Epithelial cell of proximal tubule (primary cell): Measurements from ENCODE around the gene HIVEP3. TPM values are rescaled to one million over a fixed set of nuclear protein-coding genes. Genes with fewer than 3 reads are reported as not detected.

Experiments used
- DNase-seq: peaks from one replicate; pipeline ENCODE4 v3.0.0-alpha.2; 2011; ENCODE audit warnings: low read depth
- H3K4me3 ChIP-seq: 2 replicates; pipeline ENCODE4 v1.5.1; 2011; ENCODE audit warnings: low read depth, mild to moderate bottlenecking, low read length
- total RNA-seq: library from RNA; depleted of rRNA; stranded (reverse); fragments of >200 nt; gene quantifications from 2 replicates; pipeline ENCODE4 v1.2.3, GENCODE V29; 2015
- TF ChIP-seq, protein P1 (sequence below): conservative IDR thresholded peaks from 2 replicates; pipeline ENCODE4 v1.5.1; 2012; ENCODE audit warnings: low read depth, mild to moderate bottlenecking, low read length

HIVEP3 gene
- total RNA-seq, 1 donor from 2014 or later, result 3.9 TPM

DNA sequence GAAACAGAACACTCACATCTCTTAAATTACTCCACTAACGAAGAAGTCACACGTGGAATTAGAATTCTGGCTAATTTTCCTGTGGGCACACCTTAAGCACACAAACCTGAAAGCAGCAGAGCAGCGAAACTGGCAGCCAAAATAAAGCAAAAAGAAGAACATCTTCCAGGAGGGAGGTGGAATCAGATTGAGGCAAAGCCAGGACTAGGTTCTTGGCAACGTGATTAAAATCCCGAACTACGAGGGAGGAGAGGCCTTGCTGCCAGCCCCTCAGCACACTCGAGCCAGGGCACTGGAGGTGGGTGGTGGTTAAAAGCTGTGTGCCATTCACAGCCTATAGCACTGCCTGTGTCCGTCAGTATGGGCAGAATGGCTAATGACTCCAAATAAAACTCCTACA is 58.0 kb downstream of the HIVEP3 start:
- no peak overlapping the region for H3K4me3 ChIP-seq
- TF ChIP-seq, protein P1, sequence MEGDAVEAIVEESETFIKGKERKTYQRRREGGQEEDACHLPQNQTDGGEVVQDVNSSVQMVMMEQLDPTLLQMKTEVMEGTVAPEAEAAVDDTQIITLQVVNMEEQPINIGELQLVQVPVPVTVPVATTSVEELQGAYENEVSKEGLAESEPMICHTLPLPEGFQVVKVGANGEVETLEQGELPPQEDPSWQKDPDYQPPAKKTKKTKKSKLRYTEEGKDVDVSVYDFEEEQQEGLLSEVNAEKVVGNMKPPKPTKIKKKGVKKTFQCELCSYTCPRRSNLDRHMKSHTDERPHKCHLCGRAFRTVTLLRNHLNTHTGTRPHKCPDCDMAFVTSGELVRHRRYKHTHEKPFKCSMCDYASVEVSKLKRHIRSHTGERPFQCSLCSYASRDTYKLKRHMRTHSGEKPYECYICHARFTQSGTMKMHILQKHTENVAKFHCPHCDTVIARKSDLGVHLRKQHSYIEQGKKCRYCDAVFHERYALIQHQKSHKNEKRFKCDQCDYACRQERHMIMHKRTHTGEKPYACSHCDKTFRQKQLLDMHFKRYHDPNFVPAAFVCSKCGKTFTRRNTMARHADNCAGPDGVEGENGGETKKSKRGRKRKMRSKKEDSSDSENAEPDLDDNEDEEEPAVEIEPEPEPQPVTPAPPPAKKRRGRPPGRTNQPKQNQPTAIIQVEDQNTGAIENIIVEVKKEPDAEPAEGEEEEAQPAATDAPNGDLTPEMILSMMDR, result no peak
- DNase-seq, result no peak

DNA sequence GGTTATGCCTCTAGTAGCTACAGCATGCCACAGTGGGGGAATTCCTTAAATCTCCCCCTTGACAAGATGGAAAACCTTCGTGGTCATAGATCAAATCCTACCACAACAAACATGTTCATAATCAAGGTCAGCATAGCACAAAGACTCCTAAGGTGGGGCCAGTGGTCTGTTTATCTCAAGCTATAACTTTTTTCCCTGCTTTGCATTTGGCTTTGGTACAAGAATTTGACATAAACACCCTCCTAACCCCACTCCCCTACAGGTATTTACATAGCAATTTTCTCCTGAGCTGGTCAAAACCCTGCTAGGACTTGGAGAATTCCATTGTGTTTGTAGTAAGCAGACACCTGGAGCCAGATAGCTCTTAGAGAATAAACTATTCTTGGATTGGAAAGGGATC is 58.5 kb downstream of the HIVEP3 start:
- TF ChIP-seq, protein P1, result no peak
- no peak overlapping the region for H3K4me3 ChIP-seq
- DNase-seq, result no peak

DNA sequence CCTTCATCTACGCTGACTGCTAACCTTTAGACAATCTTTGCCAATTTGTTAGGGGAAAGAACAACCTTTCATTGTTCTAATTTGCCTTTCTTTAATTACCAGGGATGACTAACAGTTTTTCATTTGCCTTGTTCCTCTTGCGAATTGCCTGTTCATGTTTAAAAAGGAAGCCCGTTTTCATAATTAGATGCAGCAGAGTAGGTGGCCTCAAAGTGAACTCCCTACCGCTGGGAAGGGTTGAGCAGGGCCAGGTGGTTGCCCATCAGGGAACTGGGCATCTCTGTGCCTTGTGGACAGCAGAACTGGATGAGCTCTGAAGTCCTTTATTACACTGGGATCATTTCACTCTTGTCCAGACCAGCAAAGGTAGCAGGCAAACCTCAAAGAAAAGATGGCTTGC is 59.0 kb downstream of the HIVEP3 start:
- DNase-seq, result no peak

DNA sequence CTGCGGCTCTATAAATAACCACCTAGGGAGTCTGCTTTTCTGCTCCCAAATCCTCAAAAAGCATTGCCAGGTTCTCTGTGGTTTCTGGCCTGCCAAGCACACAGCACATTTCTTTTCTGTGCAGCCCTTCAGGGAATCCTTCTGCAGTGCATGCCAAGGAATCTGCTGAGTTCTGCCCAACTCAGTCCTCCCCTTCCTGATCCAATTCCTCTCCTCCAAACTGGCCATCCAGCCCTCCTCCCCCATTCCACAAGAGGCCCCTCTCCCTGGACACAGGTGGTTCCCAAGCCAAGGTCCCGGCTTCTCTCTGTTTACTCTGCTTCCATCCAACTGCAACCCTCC is 61.8 kb downstream of the HIVEP3 start:
- no peak for DNase-seq
- H3K4me3 ChIP-seq, result no peak overlapping the region
- TF ChIP-seq, protein P1, result no peak

More for the DNA sequence above, 59.0 kb downstream of the HIVEP3 start:
- TF ChIP-seq, protein P1, result no peak
- H3K4me3 ChIP-seq, result no peak overlapping the region

DNA sequence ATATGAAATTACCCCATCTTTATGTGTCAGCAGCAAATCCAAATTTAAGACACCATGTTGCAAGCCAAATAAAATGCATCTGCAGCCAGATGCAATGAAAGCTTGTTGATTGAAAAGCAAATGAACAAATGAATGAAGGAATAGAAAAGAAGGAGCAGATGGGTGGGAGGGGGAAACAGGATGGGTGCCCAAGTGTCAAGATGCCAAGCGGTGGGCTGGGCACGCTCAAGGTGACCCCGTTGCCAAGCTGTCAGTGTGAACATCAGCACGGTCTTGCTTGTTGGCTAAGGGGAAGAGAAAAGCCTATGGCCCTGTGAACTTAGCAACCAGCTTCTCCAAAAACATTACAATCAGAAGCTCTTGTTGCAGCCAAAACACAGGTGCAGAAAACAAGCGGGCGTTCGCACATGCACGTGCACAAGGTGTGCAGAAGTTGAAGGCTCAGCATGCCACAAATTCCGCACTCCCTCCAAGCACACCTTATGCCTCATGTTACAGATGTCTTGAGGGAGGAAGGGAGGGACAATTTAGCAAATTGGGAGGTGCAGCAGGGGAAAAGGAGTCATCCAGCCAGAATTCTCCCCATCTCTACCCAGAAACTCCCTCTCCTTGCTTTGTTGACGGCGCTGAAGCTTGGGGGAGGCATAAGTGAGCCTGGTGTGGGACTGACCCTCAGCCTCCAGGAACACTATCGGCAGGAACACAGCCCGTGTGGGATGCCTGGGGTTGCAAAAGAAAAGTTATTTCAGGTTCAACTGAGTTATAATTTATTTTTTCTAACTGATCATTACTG is 62.4 kb downstream of the HIVEP3 start:
- no peak overlapping the region for H3K4me3 ChIP-seq
- TF ChIP-seq, protein P1, result no peak
- DNase-seq, result no peak

DNA sequence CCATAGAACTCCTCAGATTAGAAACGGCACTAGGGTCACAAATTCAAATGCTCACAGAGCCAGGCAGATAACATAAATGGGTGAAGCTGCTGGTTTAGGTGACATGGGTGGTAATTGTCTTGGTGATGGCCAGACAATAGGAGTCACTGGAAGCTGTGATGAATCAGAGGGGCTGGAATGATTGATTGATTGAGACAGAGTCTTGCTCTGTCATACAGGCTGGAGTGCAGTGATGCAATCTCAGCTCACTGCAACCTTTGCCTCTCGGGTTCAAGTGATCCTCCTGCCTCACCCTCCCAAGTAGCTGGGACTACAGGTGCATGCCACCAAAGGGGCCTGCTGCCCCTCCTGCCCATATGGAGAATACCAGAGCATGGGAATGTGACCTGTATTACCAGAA is 63.0 kb downstream of the HIVEP3 start:
- DNase-seq, result no peak
- TF ChIP-seq, protein P1, result no peak
- H3K4me3 ChIP-seq, result no peak overlapping the region

DNA sequence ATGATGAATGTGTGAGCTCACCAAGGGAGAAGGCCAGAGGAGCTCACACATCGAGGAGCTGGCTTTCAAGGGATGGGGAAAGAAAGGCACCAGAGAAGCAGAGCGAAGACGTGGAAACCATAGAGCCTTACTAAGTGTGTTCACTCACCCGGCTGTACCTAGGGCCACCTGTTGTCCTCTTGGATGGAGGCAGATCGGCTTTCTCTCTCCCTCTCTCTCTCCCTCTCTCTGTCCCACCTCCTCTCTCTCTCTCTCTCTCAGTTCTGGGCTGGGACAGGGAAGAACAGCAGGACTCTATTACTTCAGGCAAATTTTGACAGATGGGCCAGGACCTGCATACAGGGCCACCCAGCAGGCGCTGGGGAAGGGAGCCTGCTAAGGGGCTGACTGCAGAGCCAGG is 64.8 kb downstream of the HIVEP3 start:
- TF ChIP-seq, protein P1, result no peak
- H3K4me3 ChIP-seq, result no peak overlapping the region
- DNase-seq, result no peak
